ENCODE data around the gene FEN1.

FEN1 gene

DNA sequence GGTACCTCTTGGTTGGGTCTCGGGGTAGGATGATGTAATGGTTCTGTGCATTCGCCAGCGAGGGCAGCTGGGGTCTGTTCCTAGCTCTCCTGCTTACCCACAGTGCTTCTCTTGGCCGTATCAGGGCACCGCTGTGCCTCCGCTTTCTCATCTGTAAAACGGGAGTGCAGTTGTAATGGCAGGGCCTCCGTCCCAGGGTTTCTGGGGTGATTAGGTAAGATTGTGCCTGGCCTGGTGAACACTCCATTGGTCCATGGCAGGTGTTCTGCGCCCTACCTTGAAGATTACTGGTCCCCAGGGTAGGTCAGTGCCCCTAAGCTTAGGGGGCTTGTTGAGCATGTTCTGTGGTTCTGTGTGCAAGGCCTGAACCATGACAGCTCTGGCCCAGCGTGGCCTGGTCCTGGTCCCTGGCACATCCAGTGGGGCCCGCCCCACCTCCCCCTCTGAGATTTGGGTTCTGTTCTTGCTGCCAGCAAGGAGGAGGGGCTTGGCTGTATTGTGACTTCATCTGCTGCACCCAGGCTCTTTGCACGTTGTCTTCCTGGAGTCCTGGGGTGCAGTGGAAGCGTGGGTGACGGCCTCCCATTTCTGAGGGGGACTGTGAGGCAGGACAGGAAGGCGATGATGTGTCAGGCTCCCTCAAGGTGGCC, 35.4 kb upstream of the FEN1 start:
- no peak for DNase-seq

GRCh38 chr11:61760946-61761345, 31.8 kb upstream of the FEN1 start:
- DNase-seq, result no peak

DNA sequence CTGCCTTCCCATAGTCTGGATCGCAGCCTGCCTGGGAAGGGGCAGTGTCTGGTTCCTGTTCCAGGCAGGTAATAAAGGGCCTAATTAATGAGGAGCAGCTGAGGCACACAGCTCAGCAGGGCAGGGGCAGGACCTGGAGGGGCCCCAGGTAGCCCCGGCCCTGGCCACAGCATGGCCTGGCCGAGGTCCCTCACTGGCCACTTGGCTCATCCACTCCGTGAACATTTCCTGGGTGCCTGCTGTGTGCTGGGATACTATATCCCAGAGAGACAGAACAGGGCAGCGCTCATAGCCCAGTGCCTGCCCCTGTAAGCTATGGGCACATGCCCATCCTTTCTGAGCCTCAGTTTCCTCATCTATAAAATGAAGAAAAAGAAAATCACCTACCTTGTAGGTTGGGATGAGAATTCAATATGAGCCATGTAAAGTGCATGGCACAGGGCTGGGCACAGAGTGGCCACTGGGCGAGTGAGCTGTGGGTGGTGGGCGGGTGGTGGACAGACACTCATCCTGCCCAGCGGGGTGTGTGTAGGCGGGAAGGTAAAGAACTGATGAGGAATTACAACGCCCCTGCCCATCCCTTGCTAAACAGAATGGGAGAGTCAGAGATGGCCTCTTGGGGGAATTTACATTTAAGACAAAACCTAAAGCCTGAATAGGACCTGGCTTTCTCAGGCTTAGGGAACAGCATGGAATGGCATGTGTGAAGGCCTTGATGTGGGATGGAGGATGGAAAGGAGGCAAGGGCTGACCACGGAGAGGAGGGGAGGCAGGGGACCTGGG, 31.1 kb upstream of the FEN1 start:
- no peak for DNase-seq

GRCh38 chr11:61762223-61762615, 30.5 kb upstream of the FEN1 start:
- DNase-seq, result no peak

- DNase-seq, result no peak
Observed at GRCh38 chr11:61762798-61763197, 29.9 kb upstream of the FEN1 start.

- no peak for DNase-seq
Observed at GRCh38 chr11:61763930-61764605, 28.6 kb upstream of the FEN1 start.

DNA sequence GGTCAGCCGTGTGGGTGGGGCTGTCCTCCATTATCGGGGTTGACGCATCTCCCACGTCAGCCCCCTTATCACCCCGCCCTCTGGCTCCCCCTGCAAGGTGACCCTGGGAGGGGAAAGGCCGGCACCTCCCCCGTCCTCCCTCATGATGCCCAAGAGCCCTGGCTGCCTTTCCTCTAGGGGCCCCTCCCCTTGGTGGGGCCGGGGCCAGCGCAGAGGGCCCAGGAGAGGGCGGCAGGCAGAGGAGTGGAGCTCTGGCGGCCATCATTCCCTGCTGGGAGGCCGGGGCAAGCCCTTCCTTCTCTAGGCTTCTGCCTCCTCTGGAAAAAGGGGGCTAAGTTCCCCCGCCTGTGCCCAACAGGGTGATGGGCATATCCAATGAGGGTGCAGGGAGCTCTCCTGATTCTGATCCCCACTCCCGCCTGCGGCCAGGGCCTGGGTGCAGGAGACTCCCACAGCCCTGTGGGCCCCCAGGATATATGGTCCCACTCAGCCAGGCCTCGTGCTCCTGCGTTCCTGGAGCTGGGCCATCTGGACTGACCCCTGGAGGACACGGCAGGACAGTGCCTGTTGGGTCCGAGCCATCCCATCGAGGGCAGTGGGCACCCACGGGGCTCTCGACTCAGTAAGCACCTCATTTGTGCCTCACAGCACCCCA, 28.0 kb upstream of the FEN1 start:
- DNase-seq, result no peak

DNA sequence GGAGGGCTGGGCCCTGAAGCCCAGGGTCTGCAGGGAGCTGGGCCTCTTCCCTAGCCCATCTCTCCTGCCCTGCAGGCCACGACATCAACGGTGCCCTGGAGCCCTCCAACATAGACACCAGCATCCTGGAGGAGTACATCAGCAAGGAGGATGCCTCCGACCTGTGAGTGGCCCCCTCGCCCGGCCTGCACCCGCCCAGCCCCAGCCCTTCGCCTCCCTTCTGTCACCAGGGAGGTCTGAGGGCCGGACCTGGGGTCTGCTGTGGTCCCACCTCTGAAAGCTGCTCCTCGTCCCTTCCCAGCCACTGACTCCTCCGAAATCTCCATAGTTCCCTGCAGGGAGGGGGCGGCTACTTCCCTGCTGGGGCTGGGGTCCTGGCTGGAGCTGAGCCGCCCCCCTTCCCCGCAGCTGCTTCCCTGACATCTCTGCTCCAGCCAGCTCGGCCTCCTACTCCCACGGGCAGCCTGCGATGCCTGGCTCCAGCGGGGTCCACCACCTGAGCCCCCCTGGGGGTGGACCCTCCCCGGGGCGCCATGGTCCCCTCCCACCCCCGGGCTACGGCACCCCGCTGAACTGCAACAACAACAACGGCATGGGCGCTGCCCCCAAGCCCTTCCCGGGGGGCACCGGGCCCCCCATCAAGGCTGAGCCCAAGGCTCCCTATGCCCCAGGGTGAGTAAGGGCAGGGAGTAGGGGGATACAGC, 27.0 kb upstream of the FEN1 start:
- no peak for DNase-seq

DNA sequence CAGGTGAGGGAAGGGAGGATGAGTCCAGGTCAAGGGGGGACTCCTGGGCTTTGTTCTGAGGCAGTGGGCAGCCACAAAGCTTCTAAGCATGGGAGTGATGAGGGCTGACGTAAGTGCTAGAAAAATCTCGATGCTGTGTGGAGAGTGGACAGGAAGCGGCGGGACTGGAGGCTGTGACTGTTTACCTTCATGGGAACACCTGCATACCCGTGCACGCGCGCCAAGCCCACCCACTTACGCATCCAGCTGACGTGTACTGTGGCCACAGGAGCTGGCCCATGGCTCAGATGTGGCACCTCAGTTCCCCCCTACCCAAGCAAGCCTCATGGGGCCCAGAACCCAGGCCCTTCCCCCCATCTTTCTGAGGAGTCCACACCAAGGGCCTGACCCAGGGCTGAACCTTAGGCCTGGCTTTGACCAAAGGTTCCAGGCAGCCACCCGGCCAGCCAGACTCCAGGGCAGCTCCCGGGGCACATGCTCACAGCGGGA, 26.3 kb upstream of the FEN1 start:
- DNase-seq, result no peak

- DNase-seq, result no peak
Observed at GRCh38 chr11:61768376-61769076, 24.2 kb upstream of the FEN1 start.

GRCh38 chr11:61769169-61769920, 23.4 kb upstream of the FEN1 start:
- DNase-seq, result no peak

GRCh38 chr11:61769946-61770683, 22.6 kb upstream of the FEN1 start:
- no peak for DNase-seq

DNA sequence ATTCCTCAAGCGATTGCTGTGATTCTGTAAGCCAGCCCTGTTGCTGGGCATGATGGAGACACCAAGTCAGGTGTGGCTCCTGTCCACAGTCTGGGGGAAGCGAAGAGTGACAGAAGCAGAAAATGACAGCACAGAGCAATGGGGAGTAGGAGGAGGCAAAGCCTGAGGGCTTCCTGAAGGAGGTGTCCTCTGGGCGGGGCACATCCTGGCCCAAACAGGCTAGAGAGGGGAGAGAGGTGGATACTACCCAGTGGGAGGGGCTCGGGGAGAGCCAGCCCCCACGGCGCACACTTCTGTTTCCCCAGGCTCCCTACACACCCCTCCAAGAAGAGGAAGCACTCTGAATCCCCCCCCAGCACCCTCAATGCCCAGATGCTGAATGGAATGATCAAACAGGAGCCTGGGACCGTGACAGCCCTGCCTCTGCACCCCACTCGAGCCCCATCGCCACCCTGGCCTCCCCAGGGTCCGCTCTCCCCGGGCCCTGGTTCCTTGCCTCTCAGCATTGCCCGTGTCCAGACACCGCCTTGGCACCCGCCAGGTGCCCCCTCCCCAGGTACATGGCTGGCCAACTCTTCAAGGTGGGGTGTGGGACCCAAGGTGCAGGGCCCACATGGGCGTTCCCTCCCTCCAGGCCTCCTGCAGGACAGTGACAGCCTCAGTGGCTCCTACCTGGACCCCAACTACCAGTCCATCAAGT, 21.4 kb upstream of the FEN1 start:
- no peak for DNase-seq

DNA sequence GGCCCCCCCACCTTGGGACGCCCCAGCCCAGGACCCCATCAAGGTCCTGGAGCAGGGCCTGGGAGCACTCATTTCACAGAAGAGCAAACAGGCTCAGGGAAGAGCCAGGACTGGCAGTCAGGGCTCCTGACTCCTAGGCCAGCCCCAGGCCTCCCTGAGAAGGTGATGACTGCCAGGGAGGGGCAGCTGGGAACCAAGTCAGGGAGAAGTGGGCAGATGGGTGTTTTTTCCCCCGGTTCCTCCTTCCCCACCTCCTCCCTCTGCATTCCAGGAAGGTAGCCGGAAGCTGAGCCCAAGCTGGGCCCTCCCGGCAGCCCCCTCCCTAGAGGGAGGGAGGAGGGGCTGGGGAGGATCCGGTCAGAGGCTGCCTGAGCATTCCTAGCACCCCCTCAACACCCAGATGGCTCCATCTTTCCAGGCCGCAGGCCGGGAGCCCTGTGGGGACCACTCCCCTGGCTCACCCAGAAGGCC, 20.7 kb upstream of the FEN1 start:
- DNase-seq, result no peak

GRCh38 chr11:61773356-61773755, 19.4 kb upstream of the FEN1 start:
- no peak for DNase-seq

DNA sequence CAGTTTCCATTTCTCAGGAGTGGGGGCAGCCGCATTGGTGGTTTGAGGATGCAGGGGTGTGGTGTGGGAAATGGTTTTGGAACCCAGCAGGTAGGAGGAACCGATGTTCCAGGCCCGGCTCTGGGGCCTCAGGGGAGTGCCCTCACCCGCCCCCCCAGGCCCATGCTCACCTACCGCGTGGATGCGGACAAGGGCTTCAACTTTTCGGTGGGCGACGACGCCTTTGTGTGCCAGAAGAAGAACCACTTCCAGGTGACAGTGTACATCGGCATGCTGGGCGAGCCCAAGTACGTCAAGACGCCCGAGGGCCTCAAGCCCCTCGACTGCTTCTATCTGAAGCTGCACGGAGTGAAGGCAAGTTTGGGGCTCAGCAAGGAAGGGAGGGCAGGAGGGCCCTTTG, 18.9 kb upstream of the FEN1 start:
- DNase-seq, result no peak

- DNase-seq, result no peak
Observed at GRCh38 chr11:61774411-61774810, 18.3 kb upstream of the FEN1 start.

GRCh38 chr11:61775106-61775505, 17.6 kb upstream of the FEN1 start:
- no peak for DNase-seq

- no peak for DNase-seq
Observed at GRCh38 chr11:61775606-61776554, 16.8 kb upstream of the FEN1 start.
